T-cell (primary cell): Measurements from ENCODE around the gene ZNF263. TPM values are rescaled to one million over a fixed set of nuclear protein-coding genes. Genes with fewer than 3 reads are reported as not detected.
A peak's percentile ranks its signal among the peaks of the same experiment; 100 is the strongest.

ENCODE experiments used
- ATAC-seq, 4 experiments: fragments of 200-7000 bp in 3 of 4; fragments of 150-1000 bp in 1 of 4; cut with Tn5 transposase; replicated peaks in 1 of 4; 1 replicate in 3 of 4; 2 replicates in 1 of 4; pipeline ENCODE4 v1.10.0; 2021; ENCODE audit warnings: moderate library complexity in 3 of 4, mild to moderate bottlenecking in 2 of 4, moderate number of reproducible peaks in 1 of 4
- CTCF ChIA-PET, 2 donors: fragments of 300-600 bp; sonication (Branson Sonifier 250); formaldehyde crosslinking; loops; one replicate each; lab custom pipeline; 2022; ENCODE audit warnings: antibody characterized with exemption in 2 of 2; lab: Charles Lee
- POLR2A ChIA-PET, 2 donors: fragments of 300-600 bp; sonication (Branson Sonifier 250); formaldehyde crosslinking; loops; one replicate each; lab custom pipeline; 2022; ENCODE audit warnings: antibody characterized with exemption in 2 of 2; lab: Charles Lee
- DNase-seq, 35 experiments: peaks; one replicate each; pipeline versions ENCODE4 v3.0.0 to v3.0.0-alpha.2; 2013 to 2023
- H3K27ac ChIP-seq: one replicate; pipeline ENCODE4 v1.5.1; 2013; ENCODE audit warnings: low read length
- H3K27me3 ChIP-seq, 2 experiments: replicated peaks in 1 of 2; 1 replicate in 1 of 2; 2 replicates in 1 of 2; pipeline versions ENCODE4 v1.6.1 to v1.7.0; 2013; ENCODE audit warnings: low read length in 1 of 2, mixed read lengths in 1 of 2; ENCODE audit not compliant: control insufficient read depth in 2 of 2, insufficient read depth in 2 of 2; ENCODE audit errors: extremely low read depth in 1 of 2
- H3K36me3 ChIP-seq, 2 donors: 1 replicate in 1 of 2; 2 replicates in 1 of 2; pipeline versions ENCODE4 v1.6.1 to v1.7.0; 2013; ENCODE audit warnings: low read length in 1 of 2; ENCODE audit not compliant: control insufficient read depth in 2 of 2, insufficient read depth in 1 of 2; ENCODE audit errors: extremely low read depth in 1 of 2
- H3K4me1 ChIP-seq, 2 experiments: 1 replicate in 1 of 2; 2 replicates in 1 of 2; pipeline versions ENCODE4 v1.6.1 to v1.7.0; 2013; ENCODE audit warnings: low read length in 2 of 2, mixed read lengths in 1 of 2; ENCODE audit not compliant: insufficient read depth in 2 of 2, control insufficient read depth in 1 of 2; ENCODE audit errors: extremely low read depth in 1 of 2
- H3K4me3 ChIP-seq, 2 donors: 1 replicate in 1 of 2; 2 replicates in 1 of 2; pipeline versions ENCODE4 v1.5.1 to v1.7.0; 2013; ENCODE audit warnings: mild to moderate bottlenecking in 2 of 2, low read length in 1 of 2, moderate library complexity in 1 of 2; ENCODE audit not compliant: control insufficient read depth in 1 of 2; ENCODE audit errors: extremely low read depth in 1 of 2
- H3K9me3 ChIP-seq: 2 replicates; pipeline ENCODE4 v1.7.0; 2013
- H3K27ac Mint-ChIP-seq, 2 donors: one replicate each; pipeline ENCODE4 v1.8.0; 2020 to 2021; ENCODE audit warnings: mild to moderate bottlenecking in 2 of 2, mixed read lengths in 2 of 2
- H3K27me3 Mint-ChIP-seq, 2 donors: one replicate each; pipeline ENCODE4 v1.8.0; 2021 to 2022; ENCODE audit warnings: mixed read lengths in 2 of 2
- H3K36me3 Mint-ChIP-seq: one replicate; pipeline ENCODE4 v1.8.0; 2021; ENCODE audit warnings: mixed read lengths
- H3K4me1 Mint-ChIP-seq, 3 donors: one replicate each; pipeline ENCODE4 v1.8.0; 2020 to 2022; ENCODE audit warnings: mixed read lengths in 3 of 3, mild to moderate bottlenecking in 1 of 3
- H3K4me3 Mint-ChIP-seq, 3 donors: one replicate each; pipeline ENCODE4 v1.8.0; 2020 to 2022; ENCODE audit warnings: mild to moderate bottlenecking in 3 of 3, mixed read lengths in 3 of 3, moderate library complexity in 3 of 3
- H3K9me3 Mint-ChIP-seq, 3 donors: one replicate each; pipeline ENCODE4 v1.8.0; 2020 to 2022; ENCODE audit warnings: mixed read lengths in 3 of 3
- WGBS: methylation state at CpG from one replicate; pipeline ENCODE4 v1.1.5; 2013; ENCODE audit warnings: missing lambda C conversion rate; ENCODE audit not compliant: insufficient coverage; 5-methylcytosine and 5-hydroxymethylcytosine counted together
- total RNA-seq, 35 experiments: library from RNA in 6 of 35; stranded (reverse) in 6 of 35; fragments of 120-200 nt in 1 of 35; gene quantifications; one replicate each; pipeline versions ENCODE4 v1.2.1 to v1.2.4 and lab custom pipeline; 2013 to 2026

The ZNF263 gene
- total RNA-seq, 5 donors from 2014 or later (not counting 1 experiment from before 2014, with no cell fraction given), result 28.6 to 50.9 (median 44.3) TPM

- Mint-ChIP-seq H3K27me3 (peaks cover 0 to 1% of the 10 kb centered on the region in 2 donors), H3K27ac (peak overlapping the region; percentile 97 to 98), H3K4me3 (peak overlapping the region; percentile 85 to 95 (median 93)), H3K36me3 (peaks cover 43% of the 10 kb centered on the region), H3K4me1 (peaks cover 32 to 46% (median 35%) of the 10 kb centered on the region in 3 donors), H3K9me3 (peaks cover 0 to 9% (median 7%) of the 10 kb centered on the region in 3 donors)
- H3K4me1 ChIP-seq, result peaks cover 12 to 32% of the 10 kb centered on the region in 2 experiments
- H3K27me3 ChIP-seq, result peaks cover 0 to 12% of the 10 kb centered on the region in 2 experiments
- peaks cover 7% of the 10 kb centered on the region for H3K9me3 ChIP-seq
- no peak for ATAC-seq
- H3K4me3 ChIP-seq, result peak overlapping the region; percentile 80 to 96
- peaks cover 9 to 27% of the 10 kb centered on the region in 2 donors for H3K36me3 ChIP-seq
- WGBS, result 1% methylated on average over 47 of the region's 56 CpGs
- H3K27ac ChIP-seq, result peak overlapping the region; percentile 97
- DNase-seq, result peak in 1 of 35 experiments; percentile 13
- POLR2A ChIA-PET, result interaction anchor here in 1 of 2 donors (0.6 to 1.1 kb wide), 3 partner anchors 152 to 1319 kb away, joined by 3 to 4 read pairs (median 3); partner anchors contain the start of gene RPS2
- CTCF ChIA-PET, result no interaction called here
Observed at GRCh38 chr16:3283543-3284447, 504 bp downstream of the ZNF263 start.

GRCh38 chr16:3285131-3285530, 1.8 kb downstream of the ZNF263 start:
- peaks cover 0 to 18% (median 7%) of the 10 kb centered on the region in 3 donors for H3K9me3 Mint-ChIP-seq

GRCh38 chr16:3289998-3290673, 6.8 kb downstream of the ZNF263 start:
- Histone ChIP-seq H3K36me3 (peaks cover 29 to 67% of the 10 kb centered on the region in 2 donors), H3K9me3 (peaks cover 10% of the 10 kb centered on the region), H3K27ac (no peak overlapping the region), H3K4me3 (peak overlapping the region in 1 of 2 donors; percentile 60), H3K27me3 (no peaks in the 10 kb centered on the region), H3K4me1 (peaks cover 0 to 2% of the 10 kb centered on the region in 2 experiments)
- H3K4me3 Mint-ChIP-seq, result no peak overlapping the region
- no peaks in the 10 kb centered on the region for H3K27me3 Mint-ChIP-seq
- ChIA-PET CTCF (no interaction called here), POLR2A (no interaction called here)
- H3K36me3 Mint-ChIP-seq, result peaks cover 85% of the 10 kb centered on the region
- H3K27ac Mint-ChIP-seq, result no peak overlapping the region
- ATAC-seq, result no peak
- DNase-seq, result no peak
- H3K4me1 Mint-ChIP-seq, result peaks cover 14 to 19% (median 19%) of the 10 kb centered on the region in 3 donors
- H3K9me3 Mint-ChIP-seq, result peaks cover 14 to 45% (median 34%) of the 10 kb centered on the region in 3 donors
- 100% methylated on average over 3 of the region's 16 CpGs for WGBS

More at GRCh38 chr16:3285131-3285530, 1.8 kb downstream of the ZNF263 start:
- peaks cover 32 to 46% (median 35%) of the 10 kb centered on the region in 3 donors for H3K4me1 Mint-ChIP-seq
- ChIA-PET CTCF (no interaction called here), POLR2A (no interaction called here)
- peaks cover 55% of the 10 kb centered on the region for H3K36me3 Mint-ChIP-seq
- H3K27ac ChIP-seq, result no peak overlapping the region
- H3K4me1 ChIP-seq, result peaks cover 12 to 32% of the 10 kb centered on the region in 2 experiments
- H3K36me3 ChIP-seq, result peaks cover 20 to 40% of the 10 kb centered on the region in 2 donors
- H3K9me3 ChIP-seq, result peaks cover 10% of the 10 kb centered on the region
- H3K4me3 ChIP-seq, result peak overlapping the region; percentile 80 to 96
- 100% methylated on average over 4 of the region's 6 CpGs for WGBS
- H3K4me3 Mint-ChIP-seq, result peak overlapping the region; percentile 85 to 95 (median 93)
- DNase-seq (no peak), ATAC-seq (no peak)
- H3K27me3 Mint-ChIP-seq, result peaks cover 0 to under 1% of the 10 kb centered on the region in 2 donors
- H3K27ac Mint-ChIP-seq, result peak overlapping the region in 1 of 2 donors; percentile 52
- peaks cover 0 to 4% of the 10 kb centered on the region in 2 experiments for H3K27me3 ChIP-seq

- Histone ChIP-seq H3K4me3 (peak overlapping the region in 1 of 2 donors; percentile 12), H3K27me3 (no peaks in the 10 kb centered on the region), H3K4me1 (no peaks in the 10 kb centered on the region), H3K27ac (no peak overlapping the region), H3K36me3 (peaks cover 21 to 48% of the 10 kb centered on the region in 2 donors), H3K9me3 (peaks cover 10% of the 10 kb centered on the region)
- Mint-ChIP-seq H3K9me3 (peaks cover 22 to 48% (median 44%) of the 10 kb centered on the region in 3 donors), H3K27ac (no peak overlapping the region), H3K4me3 (no peak overlapping the region), H3K36me3 (peaks cover 70% of the 10 kb centered on the region), H3K4me1 (peaks cover 0 to 6% (median 5%) of the 10 kb centered on the region in 3 donors), H3K27me3 (no peaks in the 10 kb centered on the region)
- ATAC-seq, result no peak
- CTCF ChIA-PET, result no interaction called here
- POLR2A ChIA-PET, result interaction anchor here in 1 of 2 donors (0.6 kb wide), 1 partner anchor 125 kb away, joined by 4 read pairs; no protein-coding TSS in a partner anchor
- no peak for DNase-seq
- WGBS, result 100% methylated on average over 1 of the region's 3 CpGs
Observed at GRCh38 chr16:3292604-3293003, 9.3 kb downstream of the ZNF263 start.

GRCh38 chr16:3295209-3295608, 11.9 kb downstream of the ZNF263 start:
- DNase-seq (no peak), ATAC-seq (no peak)
- no peaks in the 10 kb centered on the region for H3K27me3 Mint-ChIP-seq
- Histone ChIP-seq H3K9me3 (peaks cover 10% of the 10 kb centered on the region), H3K4me3 (no peak overlapping the region), H3K36me3 (peaks cover 9 to 26% of the 10 kb centered on the region in 2 donors), H3K4me1 (no peaks in the 10 kb centered on the region), H3K27me3 (no peaks in the 10 kb centered on the region), H3K27ac (no peak overlapping the region)
- H3K9me3 Mint-ChIP-seq, result peaks cover 29 to 61% (median 55%) of the 10 kb centered on the region in 3 donors
- H3K27ac Mint-ChIP-seq, result no peak overlapping the region
- WGBS, result 78% methylated on average over 38 of the region's 45 CpGs
- no peak overlapping the region for H3K4me3 Mint-ChIP-seq
- peaks cover 60% of the 10 kb centered on the region for H3K36me3 Mint-ChIP-seq
- POLR2A ChIA-PET, result no interaction called here
- H3K4me1 Mint-ChIP-seq, result peaks cover 0 to 6% (median 3%) of the 10 kb centered on the region in 3 donors
- CTCF ChIA-PET, result no interaction called here

- Mint-ChIP-seq H3K4me1 (peaks cover 0 to 6% (median 3%) of the 10 kb centered on the region in 3 donors), H3K9me3 (peaks cover 29 to 67% (median 59%) of the 10 kb centered on the region in 3 donors), H3K36me3 (peaks cover 60% of the 10 kb centered on the region), H3K27ac (no peak overlapping the region), H3K27me3 (no peaks in the 10 kb centered on the region), H3K4me3 (no peak overlapping the region)
- ATAC-seq (no peak), DNase-seq (no peak)
- Histone ChIP-seq H3K27ac (no peak overlapping the region), H3K4me1 (no peaks in the 10 kb centered on the region), H3K27me3 (no peaks in the 10 kb centered on the region), H3K4me3 (no peak overlapping the region), H3K36me3 (peaks cover 8 to 20% of the 10 kb centered on the region in 2 donors), H3K9me3 (peaks cover 10% of the 10 kb centered on the region)
- WGBS, result 94% methylated on average over 13 of the region's 13 CpGs
- POLR2A ChIA-PET, result no interaction called here
- CTCF ChIA-PET, result interaction anchor here in 1 of 2 donors (0.7 kb wide), 1 partner anchor 26 kb away, joined by 3 read pairs; no protein-coding TSS in a partner anchor
Observed at GRCh38 chr16:3295783-3296182, 12.5 kb downstream of the ZNF263 start.
